HepG2 (cell line): Measurements from ENCODE around the gene PSMD1. TPM values are rescaled to one million over a fixed set of nuclear protein-coding genes. Genes with fewer than 3 reads are reported as not detected.
A peak's percentile ranks its signal among the peaks of the same experiment; 100 is the strongest.

Source experiments
- ARNTL ChIP-seq: sonication (generic); formaldehyde crosslinking; IDR thresholded peaks from 2 replicates; pipeline ENCODE4 v1.4.0; 2020; ENCODE audit warnings: mild to moderate bottlenecking, missing genetic modification reagents
- ATF7 ChIP-seq, 2 experiments: fragments of 450-650 bp in 1 of 2; sonication (generic) in 1 of 2; formaldehyde crosslinking in 1 of 2; IDR thresholded peaks; 2 replicates each; pipeline versions ENCODE4 v1.4.0 to v1.6.1; 2016 to 2020; ENCODE audit warnings: antibody characterized with exemption in 1 of 2, mild to moderate bottlenecking in 1 of 2, missing genetic modification reagents in 1 of 2
- FOXA1 ChIP-seq, 2 experiments: fragments of 450-650 bp in 1 of 2; sonication (generic) in 1 of 2; formaldehyde crosslinking in 1 of 2; IDR thresholded peaks; 2 replicates each; pipeline versions ENCODE4 v1.4.0 to v1.6.1; 2016 to 2020; ENCODE audit warnings: missing genetic modification reagents in 1 of 2
- FOXO1 ChIP-seq: sonication (generic); formaldehyde crosslinking; IDR thresholded peaks from 2 replicates; pipeline ENCODE4 v1.4.0; 2020; ENCODE audit warnings: missing genetic modification reagents
- HIVEP1 ChIP-seq: sonication (generic); formaldehyde crosslinking; IDR thresholded peaks from 2 replicates; pipeline ENCODE4 v1.4.0; 2020; ENCODE audit warnings: mild to moderate bottlenecking, missing genetic modification reagents
- HOXA5 ChIP-seq: sonication (generic); formaldehyde crosslinking; IDR thresholded peaks from 2 replicates; pipeline ENCODE4 v1.4.0; 2020; ENCODE audit warnings: missing genetic modification reagents
- KDM2A ChIP-seq: sonication (generic); formaldehyde crosslinking; IDR thresholded peaks from 2 replicates; pipeline ENCODE4 v1.4.0; 2020; ENCODE audit warnings: low read depth, missing genetic modification reagents, borderline replicate concordance
- MAFK ChIP-seq, 2 experiments: IDR thresholded peaks in 1 of 2; conservative IDR thresholded peaks in 1 of 2; 2 replicates each; pipeline ENCODE4 v1.6.1; 2011; ENCODE audit warnings: improper control_type of control experiment in 2 of 2, low read length in 2 of 2
- MXD3 ChIP-seq: IDR thresholded peaks from 2 replicates; pipeline ENCODE4 v1.6.1; 2016; ENCODE audit warnings: mild to moderate bottlenecking, missing biosample characterization, missing genetic modification reagents
- MXD4 ChIP-seq: IDR thresholded peaks from 2 replicates; pipeline ENCODE4 v1.6.1; 2016; ENCODE audit warnings: mild to moderate bottlenecking, missing biosample characterization, missing genetic modification reagents
- MXI1 ChIP-seq: IDR thresholded peaks from 3 replicates; pipeline ENCODE4 v1.6.1; 2012; ENCODE audit warnings: low read depth, low read length, inconsistent platforms, borderline replicate concordance
- POGZ ChIP-seq: sonication (generic); formaldehyde crosslinking; IDR thresholded peaks from 2 replicates; pipeline ENCODE4 v1.4.0; 2020; ENCODE audit warnings: mild to moderate bottlenecking, missing genetic modification reagents
- PPARG ChIP-seq: conservative IDR thresholded peaks from 2 replicates; pipeline ENCODE4 v1.6.1; 2016; ENCODE audit warnings: missing biosample characterization, missing genetic modification reagents
- PRDM4 ChIP-seq: sonication (generic); formaldehyde crosslinking; IDR thresholded peaks from 2 replicates; pipeline ENCODE4 v1.9.0; 2021; ENCODE audit warnings: missing genetic modification reagents, borderline replicate concordance
- REPIN1 ChIP-seq: sonication (generic); formaldehyde crosslinking; IDR thresholded peaks from 2 replicates; pipeline ENCODE4 v1.8.0; 2022; ENCODE audit warnings: missing genetic modification reagents, low read depth, mild to moderate bottlenecking, borderline replicate concordance
- SOX5 ChIP-seq: IDR thresholded peaks from 2 replicates; pipeline ENCODE4 v1.6.1; 2016; ENCODE audit warnings: borderline replicate concordance
- STAG1 ChIP-seq: sonication (generic); formaldehyde crosslinking; IDR thresholded peaks from 2 replicates; pipeline ENCODE4 v1.4.0; 2020; ENCODE audit warnings: missing genetic modification reagents
- THAP11 ChIP-seq: IDR thresholded peaks from 2 replicates; pipeline ENCODE4 v1.6.1; 2016; ENCODE audit warnings: missing biosample characterization, missing genetic modification reagents
- ZBTB33 ChIP-seq: sonication (generic); formaldehyde crosslinking; IDR thresholded peaks from 2 replicates; pipeline ENCODE4 v1.4.0; 2020; ENCODE audit warnings: missing genetic modification reagents
- ZMYM3 ChIP-seq: sonication (generic); formaldehyde crosslinking; IDR thresholded peaks from 2 replicates; pipeline ENCODE4 v1.5.1; 2020; ENCODE audit warnings: mild to moderate bottlenecking, missing genetic modification reagents
- ZNF224 ChIP-seq: sonication (generic); formaldehyde crosslinking; IDR thresholded peaks from 2 replicates; pipeline ENCODE4 v1.5.0; 2020; ENCODE audit warnings: mild to moderate bottlenecking, missing genetic modification reagents
- ZNF251 ChIP-seq: sonication (generic); formaldehyde crosslinking; IDR thresholded peaks from 2 replicates; pipeline ENCODE4 v1.9.0; 2021; ENCODE audit warnings: mild to moderate bottlenecking, missing genetic modification reagents
- ZNF317 ChIP-seq: sonication (generic); formaldehyde crosslinking; IDR thresholded peaks from 2 replicates; pipeline ENCODE4 v1.5.0; 2020; ENCODE audit warnings: mild to moderate bottlenecking, missing genetic modification reagents
- ZNF878 ChIP-seq: sonication (generic); formaldehyde crosslinking; IDR thresholded peaks from 2 replicates; pipeline ENCODE4 v1.8.1; 2023; ENCODE audit warnings: mild to moderate bottlenecking, missing genetic modification reagents, moderate library complexity
- ZSCAN29 ChIP-seq: sonication (generic); formaldehyde crosslinking; conservative IDR thresholded peaks from 2 replicates; pipeline ENCODE4 v1.4.0; 2020; ENCODE audit warnings: mild to moderate bottlenecking, missing genetic modification reagents
- polyA plus RNA-seq, 8 experiments: library from polyadenylated mRNA; depleted of rRNA in 3 of 8; stranded (reverse) in 7 of 8; unstranded in 1 of 8; fragments of >200 nt; fragmentation: Illumina TruSeq in 4 of 8; extraction: Trizol in 4 of 8; gene quantifications; 2 replicates each; pipeline versions ENCODE4 v1.2.1 to v1.2.3, GENCODE V29; 2011 to 2016; ENCODE audit warnings: low read depth in 4 of 8, missing spikeins in 1 of 8, mixed read lengths in 1 of 8; ENCODE audit not compliant: insufficient read depth in 1 of 8
- total RNA-seq, 5 experiments: library from RNA; depleted of rRNA; stranded (reverse); fragments of >200 nt; fragmentation: Illumina TruSeq; extraction: Trizol; gene quantifications; 2 replicates each; pipeline ENCODE4 v1.2.3, GENCODE V29; 2016; ENCODE audit warnings: low read depth in 1 of 5

PSMD1 gene
- total and polyA plus RNA-seq, 2 of the 13 experiments (the other 11 are each of a cell fraction or from before 2014, with no cell fraction given): 136 to 191 TPM

DNA sequence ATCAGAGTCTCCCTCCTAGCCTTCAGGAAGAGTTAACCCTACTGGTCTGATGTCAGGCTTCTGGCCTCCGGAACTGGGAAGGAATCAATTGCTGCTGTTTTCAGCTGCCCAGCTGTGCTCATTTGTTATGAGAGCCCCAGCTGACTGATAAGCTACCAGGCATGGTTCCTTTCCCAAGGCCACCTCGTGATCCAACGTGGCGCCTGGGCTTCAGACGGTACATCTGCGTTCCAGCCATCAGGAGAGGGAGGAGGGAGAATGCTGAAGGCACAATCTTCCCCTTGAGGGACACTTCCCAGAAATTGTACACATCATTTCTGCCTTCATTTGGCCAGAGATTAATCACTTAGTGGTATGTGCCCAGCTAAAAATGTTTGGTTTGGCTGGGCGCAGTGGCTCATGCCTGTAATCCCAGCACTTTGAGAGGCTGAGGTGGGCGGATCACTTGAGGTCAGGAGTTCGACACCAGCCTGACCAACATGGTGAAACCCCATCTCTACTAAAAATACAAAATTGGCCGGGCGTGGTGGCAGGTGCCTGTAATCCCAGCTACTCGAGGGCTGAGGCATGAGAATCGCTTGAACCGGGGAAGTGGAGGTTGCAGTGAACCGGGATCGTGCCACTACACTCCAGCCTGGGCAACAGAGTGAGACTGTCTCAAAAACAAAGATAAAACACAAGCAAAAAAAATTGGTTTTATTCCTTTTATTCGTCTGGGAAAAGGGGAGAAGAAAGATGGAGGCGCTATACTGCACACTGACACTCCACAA lies 131.3 kb downstream of the PSMD1 start (continued):
- peak; percentile 67 for TF ChIP-seq KDM2A
- no peak for TF ChIP-seq MAFK (conservative IDR thresholded peaks at IDR 0.05 in 1 of 2, IDR thresholded peaks at IDR 0.05 in 1 of 2; ENCODE audit: low read length in 2 of 2)
- no peak for TF ChIP-seq PRDM4
- TF ChIP-seq REPIN1 (CRISPR knock-in tag): peak; percentile 53; the same call in 1 of the 2 replicates
- 0 out of 2 replicates have a peak, but pooled peaks have one; percentile 6 for TF ChIP-seq ZNF878
- peak; percentile 38; the same call in 1 of the 2 replicates for TF ChIP-seq PPARG (CRISPR knock-in tag)
- TF ChIP-seq HOXA5 (CRISPR knock-in tag): peak; percentile 63; the same call in 1 of the 2 replicates
- peak; percentile 85 for TF ChIP-seq ZMYM3 (CRISPR knock-in tag)
- TF ChIP-seq MXI1: peak; percentile 74; the same call in 1 of the 3 replicates
- no peak for TF ChIP-seq ARNTL
- no peak for TF ChIP-seq ZNF251
- TF ChIP-seq THAP11 (CRISPR knock-in tag): peak; percentile 33; the same call in 1 of the 2 replicates
- peak; percentile 77 for TF ChIP-seq ZNF317
- TF ChIP-seq FOXO1 (CRISPR knock-in tag): peak; percentile 19; the same call in 1 of the 2 replicates
- TF ChIP-seq HIVEP1 (CRISPR knock-in tag): peak; percentile 74; the same call in 1 of the 2 replicates
- 0 out of 2 replicates have a peak, but pooled peaks have one; percentile 63 for TF ChIP-seq ZNF224 (CRISPR knock-in tag)
- TF ChIP-seq MXD3 (CRISPR knock-in tag): peak; percentile 50; the same call in 1 of the 2 replicates
- peak; percentile 85; the same call in 1 of the 2 replicates for TF ChIP-seq SOX5 (CRISPR knock-in tag)
- TF ChIP-seq STAG1: no peak
- peak; percentile 39; the same call in 1 of the 2 replicates for TF ChIP-seq ZBTB33 (CRISPR knock-in tag)
- peak; percentile 63; the same call in 1 of the 2 replicates for TF ChIP-seq MXD4
- no peak for TF ChIP-seq ZSCAN29 (CRISPR knock-in tag)
- no peak for TF ChIP-seq ATF7 (IDR thresholded peaks at IDR 0.05)
- TF ChIP-seq ATF7 (CRISPR knock-in tag; IDR thresholded peaks at IDR 0.05): 0 out of 2 replicates have a peak, but pooled peaks have one; percentile 38
- peak; percentile 69 for TF ChIP-seq POGZ (CRISPR knock-in tag)
- TF ChIP-seq FOXA1 (IDR thresholded peaks at IDR 0.05): no peak
- TF ChIP-seq FOXA1 (CRISPR knock-in tag; IDR thresholded peaks at IDR 0.05): peak; percentile 49; the same call in 1 of the 2 replicates
